Endothelial cell of umbilical vein (primary cell): ENCODE results near the gene RAP1GAP2. TPM values are rescaled to one million over a fixed set of nuclear protein-coding genes. Genes with fewer than 3 reads are reported as not detected.

Source experiments
- BruUV-seq: library from RNA; stranded (reverse); fragments of 400-500 nt; replicated peaks from 2 replicates; lab custom pipeline; 2021; lab: Mats Ljungman, UMichigan
- CTCF ChIA-PET: fragments of 300-600, 350-600 bp; sonication (Branson Sonifier 250); formaldehyde crosslinking; loops from one replicate; lab custom pipeline; 2021; ENCODE audit warnings: antibody characterized with exemption, inconsistent platforms; lab: Charles Lee
- POLR2A ChIA-PET: fragments of 300-600, 350-600 bp; sonication (Branson Sonifier 250); formaldehyde crosslinking; loops from one replicate; lab custom pipeline; 2021; ENCODE audit warnings: antibody characterized with exemption, inconsistent platforms; lab: Charles Lee
- DNase-seq: peaks from one replicate; pipeline ENCODE4 v3.0.0-alpha.2; 2011; ENCODE audit warnings: low read depth, low spot score
- FAIRE-seq: peaks from 2 replicates; lab custom pipeline; 2011; peaks lifted over from hg19 to GRCh38; lab: Jason Lieb, UNC
- H2AFZ ChIP-seq: 2 replicates; pipeline ENCODE4 v1.6.0; 2012; ENCODE audit warnings: low read depth, low read length, control low read depth, inconsistent platforms
- H3K27ac ChIP-seq: 2 replicates; pipeline ENCODE4 v1.5.1; 2011; ENCODE audit warnings: low read depth, mild to moderate bottlenecking, control low read depth, low read length, moderate library complexity; ENCODE audit not compliant: insufficient read depth
- H3K27me3 ChIP-seq, 2 experiments: 2 replicates each; pipeline versions ENCODE4 v1.6.0 to v1.6.1; 2011; ENCODE audit warnings: low read length in 2 of 2, mixed read lengths in 1 of 2; ENCODE audit not compliant: control insufficient read depth in 2 of 2, insufficient read depth in 2 of 2
- H3K36me3 ChIP-seq, 2 experiments: 2 replicates in 1 of 2; 3 replicates in 1 of 2; pipeline ENCODE4 v1.5.1; 2011; ENCODE audit warnings: low read length in 2 of 2, mild to moderate bottlenecking in 1 of 2, moderate library complexity in 1 of 2; ENCODE audit not compliant: control insufficient read depth in 2 of 2, insufficient read depth in 2 of 2; ENCODE audit errors: extremely low read depth in 1 of 2
- H3K4me1 ChIP-seq: 3 replicates; pipeline ENCODE4 v1.5.1; 2011; ENCODE audit warnings: mild to moderate bottlenecking, low read length; ENCODE audit not compliant: control insufficient read depth, insufficient read depth; ENCODE audit errors: extremely low read depth
- H3K4me2 ChIP-seq: 2 replicates; pipeline ENCODE4 v1.6.1; 2011; ENCODE audit warnings: low read length, control low read depth, mixed read lengths; ENCODE audit not compliant: insufficient read depth
- H3K4me3 ChIP-seq, 3 experiments: fragments of 200-600 bp in 1 of 3; sonication (generic), shearing (Covaris generic) in 1 of 3; replicated peaks in 1 of 3; 2 replicates each; pipeline ENCODE4 v1.5.1; 2011 to 2016; ENCODE audit warnings: control low read depth in 3 of 3, low read length in 3 of 3, mild to moderate bottlenecking in 2 of 3, inconsistent platforms in 1 of 3, low read depth in 1 of 3, moderate library complexity in 1 of 3; ENCODE audit not compliant: insufficient read depth in 1 of 3
- H3K79me2 ChIP-seq: 2 replicates; pipeline ENCODE4 v1.6.0; 2012; ENCODE audit warnings: low read length, inconsistent platforms; ENCODE audit not compliant: control insufficient read depth, insufficient read depth
- H3K9ac ChIP-seq: replicated peaks from 2 replicates; pipeline ENCODE3; 2011; ENCODE audit warnings: low read length, control low read depth; ENCODE audit not compliant: insufficient read depth; ENCODE audit errors: extremely low read depth
- H3K9me1 ChIP-seq: replicated peaks from 3 replicates; pipeline ENCODE4 v1.6.0; 2011; ENCODE audit warnings: mild to moderate bottlenecking, low read length; ENCODE audit not compliant: control insufficient read depth, insufficient read depth; ENCODE audit errors: extremely low read depth
- H3K9me3 ChIP-seq: replicated peaks from 2 replicates; pipeline ENCODE4 v1.5.1; 2012; ENCODE audit warnings: low read length, inconsistent platforms; ENCODE audit not compliant: control insufficient read depth, insufficient read depth
- H4K20me1 ChIP-seq: replicated peaks from 2 replicates; pipeline ENCODE3; 2011; ENCODE audit warnings: mild to moderate bottlenecking, low read length; ENCODE audit not compliant: control insufficient read depth, insufficient read depth; ENCODE audit errors: extremely low read depth
- CTCF ChIP-seq, 2 donors: IDR thresholded peaks; 1 replicate in 1 of 2; 2 replicates in 1 of 2; pipeline ENCODE4 v1.5.1; 2011; ENCODE audit warnings: low read length in 2 of 2, mild to moderate bottlenecking in 2 of 2, moderate library complexity in 2 of 2, control low read depth in 1 of 2, inconsistent platforms in 1 of 2, low read depth in 1 of 2; ENCODE audit not compliant: insufficient read depth in 1 of 2; ENCODE audit errors: extremely low read depth in 1 of 2
- EZH2 ChIP-seq: IDR thresholded peaks from 2 replicates; pipeline ENCODE4 v1.6.1; 2012; ENCODE audit warnings: borderline replicate concordance, low read depth, mild to moderate bottlenecking, moderate library complexity, low read length, inconsistent platforms; ENCODE audit not compliant: severe bottlenecking
- FOS ChIP-seq: IDR thresholded peaks from 2 replicates; pipeline ENCODE4 v1.6.1; 2011; ENCODE audit warnings: mild to moderate bottlenecking, low read length, moderate library complexity, borderline replicate concordance; ENCODE audit not compliant: insufficient read depth
- GATA2 ChIP-seq: IDR thresholded peaks from 2 replicates; pipeline ENCODE4 v1.7.0; 2011; ENCODE audit warnings: low read depth, mild to moderate bottlenecking, moderate library complexity, mixed read lengths, low read length; ENCODE audit not compliant: insufficient read length, insufficient read depth
- JUN ChIP-seq: IDR thresholded peaks from 2 replicates; pipeline ENCODE4 v1.6.1; 2011; ENCODE audit warnings: borderline replicate concordance, low read depth; ENCODE audit not compliant: insufficient read length, insufficient read depth
- MAX ChIP-seq: IDR thresholded peaks from 2 replicates; pipeline ENCODE4 v1.6.1; 2011; ENCODE audit not compliant: insufficient read depth, insufficient read length
- MYC ChIP-seq: IDR thresholded peaks from one replicate; pipeline ENCODE4 v1.6.1; 2011; ENCODE audit warnings: mild to moderate bottlenecking, low read depth, low read length
- POLR2A ChIP-seq: IDR thresholded peaks from 2 replicates; pipeline ENCODE4 v1.6.1; 2012; ENCODE audit warnings: low read depth, mild to moderate bottlenecking, control low read depth, low read length
- POLR2AphosphoS5 ChIP-seq: IDR thresholded peaks from 2 replicates; pipeline ENCODE4 v1.6.1; 2012; ENCODE audit warnings: low read depth, mild to moderate bottlenecking, control low read depth, low read length, moderate library complexity; ENCODE audit not compliant: insufficient read depth
- dilution Hi-C: fragments of 300-500 bp; cut with MboI; formaldehyde crosslinking; loops from one replicate; pipeline ENCODE4 v1.15.0; 2019; ENCODE audit warnings: low sequenced_read_pairs; ENCODE audit not compliant: extremely low pct_ligation_motif_present
- intact Hi-C: fragments of 100-400 bp; cut with micrococcal nuclease; formaldehyde crosslinking; loops from one replicate; pipeline ENCODE4 v1.10.0; 2022
- polyA plus RNA-seq, 4 experiments: library from polyadenylated mRNA; depleted of rRNA in 3 of 4; stranded (reverse) in 3 of 4; unstranded in 1 of 4; fragments of >200 nt; gene quantifications; 2 replicates each; pipeline versions ENCODE4 v1.2.1 to v1.2.3, GENCODE V29; 2011 to 2012; ENCODE audit warnings: missing spikeins in 1 of 4
- total RNA-seq: library from RNA; stranded (reverse); gene quantifications from 2 replicates; pipeline ENCODE4 v1.2.3, GENCODE V29; 2021

RAP1GAP2 gene
- total and polyA plus RNA-seq, 2 donors (not counting 3 experiments of a cell fraction or from before 2014, with no cell fraction given), result 1.4 to 3.6 TPM

GRCh38 chr17:2959371-2960130 lies 163.3 kb downstream of the RAP1GAP2 start:
- intact Hi-C loops, result loop anchor here (1.0 kb wide), 3 partner anchors 45 to 111 kb away; no protein-coding TSS in a partner anchor
- ChIA-PET POLR2A (interaction anchor here (0.7 kb wide), 1 partner anchor 43 kb away, joined by 5 read pairs; no protein-coding TSS in a partner anchor), CTCF (interaction anchor here (0.9 to 3.1 kb wide), 3 partner anchors 22 to 44 kb away, joined by 3 to 8 read pairs (median 3); no protein-coding TSS in a partner anchor)
- TF ChIP-seq FOS (no peak), MYC (no peak), POLR2A (no peak), GATA2 (no peak), POLR2AphosphoS5 (no peak)
- Histone ChIP-seq H3K27me3 (no peaks in the 10 kb centered on the region), H3K4me3 (no peak overlapping the region), H4K20me1 (no peaks in the 10 kb centered on the region), H2AFZ (no peak overlapping the region), H3K9me3 (no peaks in the 10 kb centered on the region), H3K9ac (no peak overlapping the region), H3K4me1 (peaks cover 29% of the 10 kb centered on the region), H3K79me2 (no peaks in the 10 kb centered on the region), H3K4me2 (no peak overlapping the region), H3K27ac (peak overlapping the region; percentile 8), H3K9me1 (no peaks in the 10 kb centered on the region), H3K36me3 (no peaks in the 10 kb centered on the region)
- no TSS peak for BruUV-seq
- DNase-seq (no peak), FAIRE-seq (no peak)
- dilution Hi-C loops, result no loop called here

GRCh38 chr17:2961446-2961845 lies 165.2 kb downstream of the RAP1GAP2 start:
- ChIA-PET POLR2A (no interaction called here), CTCF (interaction anchor here (0.7 to 3.1 kb wide), 3 partner anchors 24 to 51 kb away, joined by 3 to 8 read pairs (median 7); no protein-coding TSS in a partner anchor)

More at GRCh38 chr17:2961446-2961845, 165.2 kb downstream of the RAP1GAP2 start:
- Histone ChIP-seq H3K79me2 (no peaks in the 10 kb centered on the region), H3K9me3 (no peaks in the 10 kb centered on the region), H3K4me1 (peaks cover 16% of the 10 kb centered on the region), H3K4me2 (no peak overlapping the region), H2AFZ (no peak overlapping the region), H4K20me1 (no peaks in the 10 kb centered on the region), H3K9me1 (no peaks in the 10 kb centered on the region), H3K4me3 (no peak overlapping the region), H3K27me3 (no peaks in the 10 kb centered on the region), H3K27ac (no peak overlapping the region), H3K36me3 (no peaks in the 10 kb centered on the region), H3K9ac (no peak overlapping the region)
- intact Hi-C loops (no loop called here), dilution Hi-C loops (no loop called here)
- TF ChIP-seq MAX (no peak), JUN (no peak), EZH2 (no peak), CTCF (IDR thresholded peaks at IDR 0.05; ENCODE audit: extremely low read depth in 1 of 2, insufficient read depth in 1 of 2, low read depth in 1 of 2, low read length in 2 of 2) (no peak), POLR2AphosphoS5 (no peak), GATA2 (no peak), POLR2A (no peak), FOS (no peak), MYC (no peak)
- BruUV-seq, result no TSS peak
- DNase-seq, result no peak
- FAIRE-seq, result no peak
